K562 (cell line): Measurements from ENCODE around the gene SERPING1. TPM values are rescaled to one million over a fixed set of nuclear protein-coding genes. Genes with fewer than 3 reads are reported as not detected.

Experiments
- AFF4 ChIP-seq: sonication (generic); formaldehyde crosslinking; IDR thresholded peaks from 2 replicates; pipeline ENCODE4 v1.8.0; 2023; ENCODE audit warnings: mild to moderate bottlenecking, missing genetic modification reagents
- CBX3 ChIP-seq, 2 experiments: IDR thresholded peaks; 1 replicate in 1 of 2; 2 replicates in 1 of 2; pipeline ENCODE4 v1.6.1; 2012; ENCODE audit warnings: inconsistent platforms in 2 of 2, low read length in 2 of 2, borderline replicate concordance in 1 of 2, control low read depth in 1 of 2
- CGGBP1 ChIP-seq: fragments of 250-450 bp; sonication (Bioruptor Pico); IDR thresholded peaks from 2 replicates; pipeline ENCODE4 v1.9.0; 2021; ENCODE audit warnings: mild to moderate bottlenecking
- EZH2 ChIP-seq: IDR thresholded peaks from 2 replicates; pipeline ENCODE4 v1.6.1; 2012; ENCODE audit warnings: low read depth, mild to moderate bottlenecking, inconsistent platforms, low read length, borderline replicate concordance
- GABPB2 ChIP-seq: fragments of 250-450 bp; sonication (Bioruptor Pico); conservative IDR thresholded peaks from 2 replicates; pipeline ENCODE4 v1.5.1; 2021; ENCODE audit warnings: mild to moderate bottlenecking
- TAF1 ChIP-seq: IDR thresholded peaks from 2 replicates; pipeline ENCODE4 v1.6.1; 2011; ENCODE audit warnings: mild to moderate bottlenecking, low read length, moderate library complexity; ENCODE audit not compliant: insufficient read depth, control insufficient read depth, severe bottlenecking; ENCODE audit errors: extremely low read depth
- TARDBP ChIP-seq: fragments of 450-650 bp; IDR thresholded peaks from 2 replicates; pipeline ENCODE4 v1.6.1; 2016
- TCF3 ChIP-seq: sonication (generic); formaldehyde crosslinking; IDR thresholded peaks from 2 replicates; pipeline ENCODE4 v1.4.0; 2020; ENCODE audit warnings: mild to moderate bottlenecking, missing genetic modification reagents
- TRIM28 ChIP-seq: fragments of 450-650 bp; IDR thresholded peaks from 2 replicates; pipeline ENCODE4 v1.6.1; 2017
- ZBTB11 ChIP-seq, 3 experiments: fragments of 200-800 bp in 1 of 3; fragments of 250-450 bp in 1 of 3; fragments of 450-650 bp in 1 of 3; sonication (Bioruptor Pico) in 1 of 3; sonication (Bioruptor generic) in 1 of 3; formaldehyde crosslinking in 1 of 3; IDR thresholded peaks; 2 replicates each; pipeline versions ENCODE4 v1.6.1 to v1.8.0; 2016 to 2022; ENCODE audit warnings: mild to moderate bottlenecking in 2 of 3, missing genetic modification characterization in 2 of 3, missing compliant biosample characterization in 1 of 3, moderate library complexity in 1 of 3
- ZBTB43 ChIP-seq: sonication (generic); formaldehyde crosslinking; IDR thresholded peaks from 2 replicates; pipeline ENCODE4 v1.8.0; 2023; ENCODE audit warnings: mild to moderate bottlenecking, missing genetic modification reagents
- ZKSCAN1 ChIP-seq: fragments of 150-350 bp; IDR thresholded peaks from 2 replicates; pipeline ENCODE4 v1.6.1; 2016; ENCODE audit warnings: low read depth, low read length
- ZNF197 ChIP-seq: fragments of 200-800 bp; sonication (Bioruptor generic); IDR thresholded peaks from 2 replicates; pipeline ENCODE4 v1.6.1; 2016; ENCODE audit warnings: low read depth, missing genetic modification characterization, missing compliant biosample characterization
- ZNF3 ChIP-seq: fragments of 250-450 bp; sonication (Bioruptor Pico); IDR thresholded peaks from 2 replicates; pipeline ENCODE4 v1.5.0; 2021; ENCODE audit warnings: mild to moderate bottlenecking, moderate library complexity
- ZNF354B ChIP-seq: fragments of 250-450 bp; sonication (Bioruptor Pico); IDR thresholded peaks from 2 replicates; pipeline ENCODE4 v1.4.0; 2020
- ZNF766 ChIP-seq: fragments of 200-800 bp; sonication (Bioruptor generic); conservative IDR thresholded peaks from 2 replicates; pipeline ENCODE4 v1.6.1; 2016; ENCODE audit warnings: missing genetic modification characterization, missing compliant biosample characterization
- polyA plus RNA-seq, 8 experiments: library from polyadenylated mRNA; depleted of rRNA in 4 of 8; stranded (reverse) in 5 of 8; unstranded in 3 of 8; fragments of >200 nt; fragmentation: Nextera tagmentation in 2 of 8; fragmentation: Illumina TruSeq in 1 of 8; extraction: Ambion mirVana in 2 of 8; extraction: Trizol in 1 of 8; gene quantifications; 2 replicates each; pipeline versions ENCODE4 v1.2.1 to v1.2.3, GENCODE V29; 2011 to 2014; ENCODE audit warnings: inconsistent platforms in 1 of 8, missing spikeins in 1 of 8
- total RNA-seq, 7 experiments: library from RNA; depleted of rRNA in 6 of 7; stranded (reverse); fragments of >200 nt in 6 of 7; fragmentation: Illumina TruSeq in 2 of 7; extraction: Trizol in 2 of 7; gene quantifications; 2 replicates each; pipeline versions ENCODE4 v1.2.1 to v1.2.3, GENCODE V29; 2011 to 2021; ENCODE audit warnings: low replicate concordance in 1 of 7

SERPING1 gene
- total and polyA plus RNA-seq, 9 of the 15 experiments (the other 6 are each of a cell fraction or from before 2014, with no cell fraction given) = 0.10 to 1.00 (median 0.21) TPM; not detected in 2

- TF ChIP-seq AFF4 (CRISPR knock-in tag) (no peak), ZNF3 (CRISPR knock-in tag) (no peak), TRIM28 (no peak), GABPB2 (no peak), ZNF354B (no peak), ZNF197 (CRISPR knock-in tag) (no peak), TCF3 (CRISPR knock-in tag) (peak; percentile 99), CGGBP1 (no peak), ZKSCAN1 (peak; percentile 63; the same call in 1 of the 2 replicates), TARDBP (peak; percentile 32; the same call in 1 of the 2 replicates), ZNF766 (CRISPR knock-in tag) (peak; percentile 84), EZH2 (no peak), ZBTB43 (CRISPR knock-in tag) (no peak), ZBTB11 (CRISPR knock-in tag; IDR thresholded peaks at IDR 0.05) (peak in 1 of 3 experiments; percentile 76; a peak in 2 of 6 replicates), CBX3 (IDR thresholded peaks at IDR 0.05; ENCODE audit: borderline replicate concordance in 1 of 2, low read length in 2 of 2) (peak in 1 of 2 experiments; percentile 47; a peak in 1 of 3 replicates), TAF1 (peak; percentile 40)
Measured at GRCh38 chr11:57647960-57648800, 50.7 kb downstream of the SERPING1 start (continued).
